CD14-positive monocyte (primary cell): ENCODE results near the gene PPT2. TPM values are rescaled to one million over a fixed set of nuclear protein-coding genes. Genes with fewer than 3 reads are reported as not detected.

Experiments used
- DNase-seq, 3 donors: peaks; one replicate each; pipeline ENCODE4 v3.0.0-alpha.2; 2011 to 2022
- H2AFZ ChIP-seq: 2 replicates; pipeline ENCODE4 v1.6.0; 2012; ENCODE audit warnings: mild to moderate bottlenecking, low read depth, low read length, inconsistent platforms; ENCODE audit not compliant: insufficient read depth, poor library complexity, severe bottlenecking
- H3K27ac ChIP-seq, 2 donors: 1 replicate in 1 of 2; 2 replicates in 1 of 2; pipeline ENCODE4 v1.5.1; 2012 to 2013; ENCODE audit warnings: low read length in 2 of 2, control low read depth in 1 of 2, inconsistent platforms in 1 of 2, low read depth in 1 of 2, mild to moderate bottlenecking in 1 of 2
- H3K27me3 ChIP-seq, 2 donors: one replicate each; pipeline versions ENCODE4 v1.6.0 to v1.6.1; 2011 to 2013; ENCODE audit warnings: low read length in 2 of 2; ENCODE audit not compliant: control insufficient read depth in 2 of 2, insufficient read depth in 2 of 2
- H3K36me3 ChIP-seq, 2 donors: replicated peaks in 1 of 2; 1 replicate in 1 of 2; 2 replicates in 1 of 2; pipeline versions ENCODE4 v1.5.1 to v1.6.1; 2012 to 2013; ENCODE audit warnings: low read length in 2 of 2, control low read depth in 1 of 2, inconsistent platforms in 1 of 2, mild to moderate bottlenecking in 1 of 2; ENCODE audit not compliant: insufficient read depth in 2 of 2, control insufficient read depth in 1 of 2
- H3K4me1 ChIP-seq, 2 donors: 1 replicate in 1 of 2; 2 replicates in 1 of 2; pipeline versions ENCODE4 v1.5.1 to v1.6.1; 2012 to 2013; ENCODE audit warnings: low read length in 2 of 2, control low read depth in 1 of 2, inconsistent platforms in 1 of 2, mild to moderate bottlenecking in 1 of 2, moderate library complexity in 1 of 2; ENCODE audit not compliant: insufficient read depth in 2 of 2, control insufficient read depth in 1 of 2
- H3K4me2 ChIP-seq: replicated peaks from 2 replicates; pipeline ENCODE3; 2012; ENCODE audit warnings: low read length, moderate library complexity, mild to moderate bottlenecking; ENCODE audit not compliant: poor library complexity, severe bottlenecking; ENCODE audit errors: extremely low read depth
- H3K4me3 ChIP-seq, 3 experiments: fragments of 200-600 bp in 1 of 3; sonication (generic) in 1 of 3; replicated peaks in 1 of 3; 1 replicate in 2 of 3; 2 replicates in 1 of 3; pipeline ENCODE4 v1.5.1; 2011 to 2013; ENCODE audit warnings: low read length in 3 of 3, mild to moderate bottlenecking in 3 of 3, control low read depth in 2 of 3, low read depth in 2 of 3, inconsistent platforms in 1 of 3, moderate library complexity in 1 of 3
- H3K79me2 ChIP-seq: 2 replicates; pipeline ENCODE4 v1.6.0; 2012; ENCODE audit warnings: mild to moderate bottlenecking, control low read depth, inconsistent platforms, low read length, moderate library complexity; ENCODE audit not compliant: insufficient read depth
- H3K9ac ChIP-seq: 2 replicates; pipeline ENCODE4 v1.6.0; 2017; ENCODE audit warnings: low read length, mild to moderate bottlenecking; ENCODE audit not compliant: insufficient read depth, poor library complexity, severe bottlenecking
- H3K9me3 ChIP-seq, 2 donors: replicated peaks in 1 of 2; 1 replicate in 1 of 2; 2 replicates in 1 of 2; pipeline versions ENCODE4 v1.5.1 to v1.6.1; 2012 to 2013; ENCODE audit warnings: low read length in 2 of 2, control low read depth in 1 of 2; ENCODE audit not compliant: control insufficient read depth in 1 of 2, insufficient read depth in 1 of 2
- H4K20me1 ChIP-seq: 2 replicates; pipeline ENCODE4 v1.6.0; 2012; ENCODE audit warnings: mild to moderate bottlenecking, low read length, control low read depth, moderate library complexity; ENCODE audit not compliant: insufficient read depth
- H3K27ac Mint-ChIP-seq, 7 donors: one replicate each; pipeline ENCODE4 v1.8.0; 2020; ENCODE audit warnings: mild to moderate bottlenecking in 7 of 7, mixed read lengths in 7 of 7, moderate library complexity in 6 of 7, inconsistent platforms in 2 of 7
- H3K27me3 Mint-ChIP-seq, 3 donors: one replicate each; pipeline ENCODE4 v1.8.0; 2021 to 2022; ENCODE audit warnings: low read depth in 3 of 3, mild to moderate bottlenecking in 3 of 3, mixed read lengths in 3 of 3, moderate library complexity in 3 of 3, inconsistent platforms in 1 of 3
- H3K36me3 Mint-ChIP-seq, 2 donors: one replicate each; pipeline ENCODE4 v1.8.0; 2020; ENCODE audit warnings: mixed read lengths in 2 of 2, inconsistent platforms in 1 of 2, mild to moderate bottlenecking in 1 of 2
- H3K4me1 Mint-ChIP-seq: one replicate; pipeline ENCODE4 v1.8.0; 2020; ENCODE audit warnings: mild to moderate bottlenecking, mixed read lengths
- H3K4me3 Mint-ChIP-seq, 2 donors: one replicate each; pipeline ENCODE4 v1.8.0; 2020; ENCODE audit warnings: mild to moderate bottlenecking in 2 of 2, mixed read lengths in 2 of 2, moderate library complexity in 1 of 2
- H3K9me3 Mint-ChIP-seq, 7 donors: one replicate each; pipeline ENCODE4 v1.8.0; 2020 to 2022; ENCODE audit warnings: mixed read lengths in 7 of 7, mild to moderate bottlenecking in 6 of 7, moderate library complexity in 6 of 7, inconsistent platforms in 2 of 7
- CTCF ChIP-seq: fragments of 200-600 bp; IDR thresholded peaks from one replicate; pipeline ENCODE4 v1.8.0; 2022; ENCODE audit warnings: antibody characterized with exemption, mild to moderate bottlenecking
- WGBS: methylation state at CpG from one replicate; pipeline ENCODE4 v1.1.5; 2013; ENCODE audit warnings: missing lambda C conversion rate; ENCODE audit not compliant: insufficient coverage; 5-methylcytosine and 5-hydroxymethylcytosine counted together
- intact Hi-C, 2 donors: fragments of 100-400 bp; cut with micrococcal nuclease; formaldehyde crosslinking; loops; one replicate each; pipeline versions ENCODE4 v1.15.0 to v1.15.1; 2023
- polyA plus RNA-seq, 3 donors: library from polyadenylated mRNA; depleted of rRNA in 1 of 3; unstranded in 2 of 3; stranded (reverse) in 1 of 3; fragments of 300-500 nt in 2 of 3; fragments of >200 nt in 1 of 3; fragmentation: Illumina TruSeq in 2 of 3; gene quantifications; 1 replicate in 2 of 3; 2 replicates in 1 of 3; pipeline ENCODE4 v1.2.3, GENCODE V29; 2012 to 2021

Gene PPT2
- polyA plus RNA-seq, 3 donors: 1.4 to 4.0 (median 1.8) TPM

GRCh38 chr6:32149092-32149755, 4.7 kb upstream of the PPT2 start:
- DNase-seq: no peak
- H3K9me3 ChIP-seq: peaks cover 0 to 11% of the 10 kb centered on the region in 2 donors
- Mint-ChIP-seq H3K27me3 (peaks cover 62 to 80% (median 71%) of the 10 kb centered on the region in 3 donors), H3K4me3 (peak overlapping the region; percentile 87 to 95), H3K36me3 (peaks cover 0 to 13% of the 10 kb centered on the region in 2 donors), H3K9me3 (peaks cover 0 to 29% (median 11%) of the 10 kb centered on the region in 7 donors), H3K4me1 (peaks cover 30% of the 10 kb centered on the region), H3K27ac (peak overlapping the region in 5 of 7 donors; percentile 41 to 83 (median 77))
- H3K36me3 ChIP-seq: no peaks in the 10 kb centered on the region
- H3K27ac ChIP-seq: no peak overlapping the region
- peak overlapping the region; percentile 13 for H3K9ac ChIP-seq
- peak overlapping the region; percentile 87 for H3K4me2 ChIP-seq
- peak overlapping the region; percentile 76 for H2AFZ ChIP-seq
- TF ChIP-seq CTCF: peak; percentile 47
- intact Hi-C loops: no loop called here
- H3K27me3 ChIP-seq: peaks cover 36 to 74% of the 10 kb centered on the region in 2 donors
- WGBS: 19% methylated on average over 32 of the region's 47 CpGs
- peaks cover 24 to 27% of the 10 kb centered on the region in 2 donors for H3K4me1 ChIP-seq
- H3K79me2 ChIP-seq: no peaks in the 10 kb centered on the region
- H4K20me1 ChIP-seq: no peaks in the 10 kb centered on the region
- peak overlapping the region; percentile 28 to 75 (median 41) for H3K4me3 ChIP-seq

GRCh38 chr6:32149932-32150870, 3.7 kb upstream of the PPT2 start:
- Mint-ChIP-seq H3K4me1 (peaks cover 40% of the 10 kb centered on the region), H3K4me3 (peak overlapping the region; percentile 9 to 95), H3K27me3 (peaks cover 66 to 89% (median 79%) of the 10 kb centered on the region in 3 donors), H3K27ac (no peak overlapping the region), H3K9me3 (peaks cover 0 to 31% (median 11%) of the 10 kb centered on the region in 7 donors), H3K36me3 (peaks cover 0 to 13% of the 10 kb centered on the region in 2 donors)
- no peaks in the 10 kb centered on the region for H4K20me1 ChIP-seq
- intact Hi-C loops: no loop called here
- no peak for TF ChIP-seq CTCF
- no peak overlapping the region for H3K27ac ChIP-seq
- WGBS: 57% methylated on average over 51 of the region's 55 CpGs
- no peak for DNase-seq
- no peaks in the 10 kb centered on the region for H3K79me2 ChIP-seq
- no peak overlapping the region for H3K4me3 ChIP-seq
- H3K4me2 ChIP-seq: no peak overlapping the region
- peaks cover 0 to 11% of the 10 kb centered on the region in 2 donors for H3K9me3 ChIP-seq
- H3K4me1 ChIP-seq: peaks cover 33 to 37% of the 10 kb centered on the region in 2 donors
- H3K27me3 ChIP-seq: peaks cover 36 to 74% of the 10 kb centered on the region in 2 donors
- no peaks in the 10 kb centered on the region for H3K36me3 ChIP-seq
- no peak overlapping the region for H3K9ac ChIP-seq
- H2AFZ ChIP-seq: no peak overlapping the region
